Ishikawa (cell line): ENCODE data around the gene RBMS1.

ENCODE experiments used
- CEBPB ChIP-seq: IDR thresholded peaks from 2 replicates; pipeline ENCODE4 v1.6.1; 2012
- CREB1 ChIP-seq: IDR thresholded peaks from 2 replicates; pipeline ENCODE4 v1.6.1; 2012; ENCODE audit warnings: low read depth
- EGR1 ChIP-seq: IDR thresholded peaks from 2 replicates; pipeline ENCODE4 v1.6.1; 2012
- EP300 ChIP-seq: IDR thresholded peaks from 2 replicates; pipeline ENCODE4 v1.6.1; 2012; ENCODE audit warnings: borderline replicate concordance
- FOXM1 ChIP-seq: IDR thresholded peaks from 2 replicates; pipeline ENCODE4 v1.6.1; 2012; ENCODE audit warnings: low read depth, borderline replicate concordance
- MAX ChIP-seq: IDR thresholded peaks from 2 replicates; pipeline ENCODE4 v1.6.1; 2012
- NFIC ChIP-seq: IDR thresholded peaks from 2 replicates; pipeline ENCODE4 v1.6.1; 2012
- RAD21 ChIP-seq: IDR thresholded peaks from 2 replicates; pipeline ENCODE4 v1.6.1; 2012; ENCODE audit warnings: low read depth
- REST ChIP-seq: IDR thresholded peaks from 2 replicates; pipeline ENCODE4 v1.6.1; 2012; ENCODE audit warnings: low read depth, mild to moderate bottlenecking
- TAF1 ChIP-seq: IDR thresholded peaks from 2 replicates; pipeline ENCODE4 v1.6.1; 2012; ENCODE audit warnings: low read depth, mild to moderate bottlenecking
- TCF12 ChIP-seq: IDR thresholded peaks from 2 replicates; pipeline ENCODE4 v1.6.1; 2012; ENCODE audit warnings: low read depth
- TEAD4 ChIP-seq: IDR thresholded peaks from 2 replicates; pipeline ENCODE4 v1.6.1; 2012
- USF1 ChIP-seq: IDR thresholded peaks from 2 replicates; pipeline ENCODE4 v1.6.1; 2012
- YY1 ChIP-seq: IDR thresholded peaks from 2 replicates; pipeline ENCODE4 v1.6.1; 2012; ENCODE audit warnings: low read depth
- ZBTB7A ChIP-seq: IDR thresholded peaks from 2 replicates; pipeline ENCODE4 v1.6.1; 2012; ENCODE audit warnings: low read depth

Gene RBMS1

GRCh38 chr2:160325418-160325817 lies 168.2 kb downstream of the RBMS1 start:
- TF ChIP-seq USF1 (no peak), NFIC (no peak), YY1 (no peak), EGR1 (no peak), FOXM1 (no peak), MAX (no peak), ZBTB7A (no peak), CREB1 (no peak), CEBPB (no peak), REST (no peak), TAF1 (no peak), RAD21 (no peak), TEAD4 (no peak), TCF12 (no peak), EP300 (no peak)

GRCh38 chr2:160324917-160325316 lies 168.7 kb downstream of the RBMS1 start:
- TF ChIP-seq FOXM1 (no peak), EGR1 (no peak), USF1 (no peak), MAX (no peak), TAF1 (no peak), TCF12 (no peak), TEAD4 (no peak), CREB1 (no peak), NFIC (no peak), EP300 (no peak), YY1 (no peak), RAD21 (no peak), ZBTB7A (no peak), REST (no peak)

- TF ChIP-seq RAD21 (peak; percentile 73), TAF1 (no peak), CEBPB (no peak)
Observed at GRCh38 chr2:160324161-160324800, 169.3 kb downstream of the RBMS1 start.

- TF ChIP-seq CEBPB (no peak), MAX (no peak), USF1 (no peak), YY1 (no peak), NFIC (no peak), EGR1 (no peak), EP300 (no peak), TCF12 (no peak), TEAD4 (no peak), CREB1 (no peak), FOXM1 (no peak), ZBTB7A (no peak), RAD21 (no peak), TAF1 (no peak), REST (no peak)
Observed at GRCh38 chr2:160322320-160322719, 171.3 kb downstream of the RBMS1 start.
